D341Med (cell line): Measurements from ENCODE around the gene OR4C46.
"Not testable (repeated sequence)": the region's sequence is repeated elsewhere in the genome, so short reads cannot be mapped to it uniquely, and the experiment has no call there.

Source experiments
- DNase-seq: peaks from one replicate; pipeline ENCODE4 v3.0.0; 2012; ENCODE audit warnings: low spot score

OR4C46 gene

DNA sequence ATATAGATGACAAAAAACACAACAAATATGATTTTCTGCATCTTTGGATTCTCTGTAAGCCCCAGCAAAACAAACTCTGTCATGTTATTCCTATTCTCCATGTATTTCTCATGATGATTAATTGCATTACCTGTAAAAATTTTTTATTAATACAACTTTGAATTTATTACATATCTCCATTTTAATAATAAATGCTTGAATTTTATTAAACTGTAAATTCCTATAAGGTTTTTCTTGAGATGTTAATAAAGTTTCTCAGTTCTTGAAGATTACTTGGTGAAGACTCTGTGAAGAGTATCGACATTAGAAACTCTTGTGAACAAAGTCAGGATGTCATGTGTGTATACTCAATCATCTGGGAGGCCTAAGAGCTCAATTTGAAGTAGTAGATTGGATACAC lies at the start of gene OR4C46:
TSS of gene OR4C46 (minus strand) at position 101 of the 400 bp plus-strand sequence. CDS start at position 101, 0 bp downstream.
- no peak for DNase-seq

DNA sequence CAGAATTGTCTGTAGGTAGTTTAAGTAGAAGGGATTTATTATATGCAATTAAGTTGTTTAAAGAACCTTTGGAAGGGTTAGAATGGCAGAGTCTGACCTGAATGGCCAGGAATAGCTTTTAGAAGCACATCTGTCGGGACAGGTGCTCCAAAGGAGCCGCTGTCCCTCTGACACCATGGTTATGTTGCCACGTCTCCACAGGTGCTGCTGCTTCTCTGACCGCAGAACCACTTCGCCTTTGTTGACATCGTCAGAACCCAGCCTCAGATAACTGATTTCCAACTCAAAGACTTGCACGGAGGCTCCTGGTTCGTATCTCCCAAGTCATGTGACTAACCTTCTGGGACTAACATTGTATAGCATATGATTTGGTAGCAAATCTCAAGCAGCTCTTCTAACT lies 41.8 kb upstream of the OR4C46 start:
- not testable (repeated sequence) for DNase-seq

DNA sequence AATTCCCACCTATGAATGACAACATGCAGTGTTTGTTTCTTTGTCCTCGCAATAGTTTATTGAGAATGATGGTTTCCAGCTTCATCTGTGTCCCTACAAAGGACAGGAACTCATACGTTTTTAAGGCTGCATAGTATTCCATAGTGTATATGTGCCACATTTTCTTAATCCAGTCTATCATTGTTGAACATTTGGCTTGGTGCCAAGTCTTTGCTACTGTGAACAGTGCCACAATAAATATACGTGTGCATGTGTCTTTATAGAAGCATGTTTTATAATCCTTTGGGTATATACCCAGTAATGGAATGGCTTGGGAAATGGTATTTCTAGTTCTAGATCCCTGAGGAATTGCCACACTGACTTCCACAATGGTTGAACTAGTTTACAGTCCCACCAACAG lies 42.4 kb downstream of the OR4C46 start:
- not testable (repeated sequence) for DNase-seq

GRCh38 chr11:54558919-54559318 lies 44.9 kb downstream of the OR4C46 start:
- DNase-seq, result peak; percentile 1

- no peak for DNase-seq
Observed at GRCh38 chr11:54558407-54558806, 45.4 kb downstream of the OR4C46 start.
